ENCODE results near the gene KYAT1. TPM values are rescaled to one million over a fixed set of nuclear protein-coding genes. Genes with fewer than 3 reads are reported as not detected.
A peak's percentile ranks its signal among the peaks of the same experiment; 100 is the strongest.

The KYAT1 gene
- total and polyA plus RNA-seq, 2 of the 13 experiments (the other 11 are each of a cell fraction or from before 2014, with no cell fraction given) = 9.2 to 46.5 TPM

- TF ChIP-seq, protein P1, sequence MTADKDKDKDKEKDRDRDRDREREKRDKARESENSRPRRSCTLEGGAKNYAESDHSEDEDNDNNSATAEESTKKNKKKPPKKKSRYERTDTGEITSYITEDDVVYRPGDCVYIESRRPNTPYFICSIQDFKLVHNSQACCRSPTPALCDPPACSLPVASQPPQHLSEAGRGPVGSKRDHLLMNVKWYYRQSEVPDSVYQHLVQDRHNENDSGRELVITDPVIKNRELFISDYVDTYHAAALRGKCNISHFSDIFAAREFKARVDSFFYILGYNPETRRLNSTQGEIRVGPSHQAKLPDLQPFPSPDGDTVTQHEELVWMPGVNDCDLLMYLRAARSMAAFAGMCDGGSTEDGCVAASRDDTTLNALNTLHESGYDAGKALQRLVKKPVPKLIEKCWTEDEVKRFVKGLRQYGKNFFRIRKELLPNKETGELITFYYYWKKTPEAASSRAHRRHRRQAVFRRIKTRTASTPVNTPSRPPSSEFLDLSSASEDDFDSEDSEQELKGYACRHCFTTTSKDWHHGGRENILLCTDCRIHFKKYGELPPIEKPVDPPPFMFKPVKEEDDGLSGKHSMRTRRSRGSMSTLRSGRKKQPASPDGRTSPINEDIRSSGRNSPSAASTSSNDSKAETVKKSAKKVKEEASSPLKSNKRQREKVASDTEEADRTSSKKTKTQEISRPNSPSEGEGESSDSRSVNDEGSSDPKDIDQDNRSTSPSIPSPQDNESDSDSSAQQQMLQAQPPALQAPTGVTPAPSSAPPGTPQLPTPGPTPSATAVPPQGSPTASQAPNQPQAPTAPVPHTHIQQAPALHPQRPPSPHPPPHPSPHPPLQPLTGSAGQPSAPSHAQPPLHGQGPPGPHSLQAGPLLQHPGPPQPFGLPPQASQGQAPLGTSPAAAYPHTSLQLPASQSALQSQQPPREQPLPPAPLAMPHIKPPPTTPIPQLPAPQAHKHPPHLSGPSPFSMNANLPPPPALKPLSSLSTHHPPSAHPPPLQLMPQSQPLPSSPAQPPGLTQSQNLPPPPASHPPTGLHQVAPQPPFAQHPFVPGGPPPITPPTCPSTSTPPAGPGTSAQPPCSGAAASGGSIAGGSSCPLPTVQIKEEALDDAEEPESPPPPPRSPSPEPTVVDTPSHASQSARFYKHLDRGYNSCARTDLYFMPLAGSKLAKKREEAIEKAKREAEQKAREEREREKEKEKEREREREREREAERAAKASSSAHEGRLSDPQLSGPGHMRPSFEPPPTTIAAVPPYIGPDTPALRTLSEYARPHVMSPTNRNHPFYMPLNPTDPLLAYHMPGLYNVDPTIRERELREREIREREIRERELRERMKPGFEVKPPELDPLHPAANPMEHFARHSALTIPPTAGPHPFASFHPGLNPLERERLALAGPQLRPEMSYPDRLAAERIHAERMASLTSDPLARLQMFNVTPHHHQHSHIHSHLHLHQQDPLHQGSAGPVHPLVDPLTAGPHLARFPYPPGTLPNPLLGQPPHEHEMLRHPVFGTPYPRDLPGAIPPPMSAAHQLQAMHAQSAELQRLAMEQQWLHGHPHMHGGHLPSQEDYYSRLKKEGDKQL (CRISPR knock-in tag; IDR thresholded peaks at IDR 0.05; ENCODE audit: low read depth) = no peak
- TF ChIP-seq CSRNP1 (CRISPR knock-in tag; IDR thresholded peaks at IDR 0.05) = no peak
- TF ChIP-seq ZNF451 (CRISPR knock-in tag; IDR thresholded peaks at IDR 0.05) = no peak
- TF ChIP-seq, protein P2, sequence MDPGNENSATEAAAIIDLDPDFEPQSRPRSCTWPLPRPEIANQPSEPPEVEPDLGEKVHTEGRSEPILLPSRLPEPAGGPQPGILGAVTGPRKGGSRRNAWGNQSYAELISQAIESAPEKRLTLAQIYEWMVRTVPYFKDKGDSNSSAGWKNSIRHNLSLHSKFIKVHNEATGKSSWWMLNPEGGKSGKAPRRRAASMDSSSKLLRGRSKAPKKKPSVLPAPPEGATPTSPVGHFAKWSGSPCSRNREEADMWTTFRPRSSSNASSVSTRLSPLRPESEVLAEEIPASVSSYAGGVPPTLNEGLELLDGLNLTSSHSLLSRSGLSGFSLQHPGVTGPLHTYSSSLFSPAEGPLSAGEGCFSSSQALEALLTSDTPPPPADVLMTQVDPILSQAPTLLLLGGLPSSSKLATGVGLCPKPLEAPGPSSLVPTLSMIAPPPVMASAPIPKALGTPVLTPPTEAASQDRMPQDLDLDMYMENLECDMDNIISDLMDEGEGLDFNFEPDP (CRISPR knock-in tag; conservative IDR thresholded peaks at IDR 0.05) = no peak
- no peak for TF ChIP-seq TFAP4 (IDR thresholded peaks at IDR 0.05; ENCODE audit: borderline replicate concordance, low read depth)
- no peak for TF ChIP-seq STAG1 (CRISPR knock-in tag; IDR thresholded peaks at IDR 0.05)
- no peak for TF ChIP-seq PAF1 (CRISPR knock-in tag; IDR thresholded peaks at IDR 0.05)
- TF ChIP-seq NR2F6 (IDR thresholded peaks at IDR 0.05) = peak; percentile 22
- 0 out of 2 replicates have a peak, but pooled peaks have one; percentile 6 for TF ChIP-seq NR2F6 (CRISPR knock-in tag; IDR thresholded peaks at IDR 0.05)
- no peak for TF ChIP-seq ZBTB7A (CRISPR knock-in tag; IDR thresholded peaks at IDR 0.05)
- TF ChIP-seq YEATS2 (CRISPR knock-in tag; IDR thresholded peaks at IDR 0.05; ENCODE audit: borderline replicate concordance) = no peak
- TF ChIP-seq, protein P3, sequence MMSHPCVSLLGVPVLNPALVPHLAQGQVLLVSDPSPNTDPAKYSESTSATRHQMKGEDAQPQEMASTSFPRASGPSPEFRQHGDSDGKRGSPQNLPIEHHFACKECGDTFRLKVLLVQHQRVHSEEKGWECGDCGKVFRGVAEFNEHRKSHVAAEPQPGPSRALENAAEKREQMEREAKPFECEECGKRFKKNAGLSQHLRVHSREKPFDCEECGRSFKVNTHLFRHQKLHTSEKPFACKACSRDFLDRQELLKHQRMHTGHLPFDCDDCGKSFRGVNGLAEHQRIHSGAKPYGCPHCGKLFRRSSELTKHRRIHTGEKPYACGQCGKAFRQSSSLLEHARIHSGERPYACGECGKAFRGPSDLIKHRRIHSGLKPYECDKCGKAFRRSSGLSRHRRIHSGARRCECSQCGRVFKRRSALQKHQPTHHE (CRISPR knock-in tag; IDR thresholded peaks at IDR 0.05; ENCODE audit: borderline replicate concordance) = no peak
- TF ChIP-seq EP300 (IDR thresholded peaks at IDR 0.05; ENCODE audit: low read depth in 2 of 2, low read length in 2 of 2) = 0 out of 4 replicates have a peak, but pooled peaks of 1 of the 2 experiments have one; percentile 29
- no peak for TF ChIP-seq EP300 (CRISPR knock-in tag; IDR thresholded peaks at IDR 0.05; ENCODE audit: borderline replicate concordance)
- peak; percentile 69 for TF ChIP-seq MED1 (CRISPR knock-in tag; IDR thresholded peaks at IDR 0.05)
- no peak for TF ChIP-seq ZNF841 (CRISPR knock-in tag; IDR thresholded peaks at IDR 0.05; ENCODE audit: borderline replicate concordance)
- TF ChIP-seq ZNF484 (CRISPR knock-in tag; IDR thresholded peaks at IDR 0.05; ENCODE audit: borderline replicate concordance, low read depth) = no peak
- TF ChIP-seq ZNF747 (CRISPR knock-in tag; IDR thresholded peaks at IDR 0.05; ENCODE audit: borderline replicate concordance) = no peak
- no peak for TF ChIP-seq BRF2 (CRISPR knock-in tag; IDR thresholded peaks at IDR 0.05)
Measured at GRCh38 chr9:128905964-128906363, 24.2 kb upstream of the KYAT1 start (continued).
